Endometrial microvascular endothelial cells (primary cell): ENCODE results near the gene STX12. TPM values are rescaled to one million over a fixed set of nuclear protein-coding genes. Genes with fewer than 3 reads are reported as not detected.
"Not testable (repeated sequence)": the region's sequence is repeated elsewhere in the genome, so short reads cannot be mapped to it uniquely, and the experiment has no call there.

Experiments
- in situ Hi-C: cut with HindIII; loops from 2 replicates; pipeline ENCODE4 v1.10.0; 2017; ENCODE audit warnings: low sequenced_read_pairs, low pct_unique_long_range_greater_than_20kb; ENCODE audit errors: inconsistent ontology term
- total RNA-seq: library from RNA; depleted of rRNA; stranded (reverse); fragments of >200 nt; gene quantifications from one replicate; pipeline ENCODE4 v1.2.3, GENCODE V29; 2015; ENCODE audit errors: inconsistent ontology term

Gene STX12
- total RNA-seq, 1 donor from 2014 or later: 108 TPM

- in situ Hi-C loops: no loop called here
These were observed 917 bp downstream of the STX12 start for GRCh38 chr1:27773826-27774445.

- in situ Hi-C loops: no loop called here
These were observed 1.6 kb downstream of the STX12 start for GRCh38 chr1:27774654-27775053.

- in situ Hi-C loops: not testable (repeated sequence)
These were observed 2.3 kb downstream of the STX12 start for GRCh38 chr1:27775336-27775735.

- in situ Hi-C loops: not testable (repeated sequence)
These were observed 3.3 kb downstream of the STX12 start for GRCh38 chr1:27776276-27776675.

- in situ Hi-C loops: no loop called here
These were observed 5.0 kb downstream of the STX12 start for GRCh38 chr1:27778056-27778455.

- in situ Hi-C loops: no loop called here
These were observed 6.1 kb downstream of the STX12 start for GRCh38 chr1:27779122-27779521.

- in situ Hi-C loops: no loop called here
These were observed 9.9 kb downstream of the STX12 start for GRCh38 chr1:27782950-27783349.

- in situ Hi-C loops: no loop called here
These were observed 11.7 kb downstream of the STX12 start for GRCh38 chr1:27784700-27785099.

- in situ Hi-C loops: no loop called here
These were observed 12.9 kb downstream of the STX12 start for GRCh38 chr1:27785781-27786455.

- in situ Hi-C loops: no loop called here
These were observed 14.9 kb downstream of the STX12 start for GRCh38 chr1:27787895-27788294.

GRCh38 chr1:27789540-27790041 lies 16.6 kb downstream of the STX12 start:
- in situ Hi-C loops: no loop called here

GRCh38 chr1:27790270-27790669 lies 17.3 kb downstream of the STX12 start:
- in situ Hi-C loops: not testable (repeated sequence)

- in situ Hi-C loops: no loop called here
These were observed 22.6 kb downstream of the STX12 start for GRCh38 chr1:27795601-27796000.

- in situ Hi-C loops: no loop called here
These were observed 31.8 kb downstream of the STX12 start for GRCh38 chr1:27804791-27805190.

- in situ Hi-C loops: no loop called here
These were observed 33.7 kb downstream of the STX12 start for GRCh38 chr1:27806758-27807157.

- in situ Hi-C loops: no loop called here
These were observed 34.4 kb downstream of the STX12 start for GRCh38 chr1:27807385-27807784.

- in situ Hi-C loops: not testable (repeated sequence)
These were observed 35.1 kb downstream of the STX12 start for GRCh38 chr1:27808131-27808530.

- in situ Hi-C loops: no loop called here
These were observed 36.9 kb downstream of the STX12 start for GRCh38 chr1:27809883-27810282.

- in situ Hi-C loops: no loop called here
These were observed 38.9 kb downstream of the STX12 start for GRCh38 chr1:27811741-27812500.
